B cell (primary cell): Measurements from ENCODE around the gene LSS. TPM values are rescaled to one million over a fixed set of nuclear protein-coding genes. Genes with fewer than 3 reads are reported as not detected.

Source experiments
- ATAC-seq: fragments of 200-7000 bp; cut with Tn5 transposase; one replicate; pipeline ENCODE4 v1.10.0; 2021; ENCODE audit warnings: low read depth, mild to moderate bottlenecking, moderate number of reproducible peaks, moderate library complexity
- CTCF ChIA-PET: fragments of 350-600 bp; sonication (Branson Sonifier 250); formaldehyde crosslinking; loops from one replicate; lab custom pipeline; 2021; ENCODE audit warnings: antibody characterized with exemption, inconsistent platforms; lab: Charles Lee
- POLR2A ChIA-PET: fragments of 350-600 bp; sonication (Branson Sonifier 250); formaldehyde crosslinking; loops from one replicate; lab custom pipeline; 2021; ENCODE audit warnings: antibody characterized with exemption; lab: Charles Lee
- DNase-seq: peaks from one replicate; pipeline ENCODE4 v3.0.0; 2013
- H2AFZ ChIP-seq: 2 replicates; pipeline ENCODE4 v1.6.1; 2012; ENCODE audit warnings: mild to moderate bottlenecking, low read depth, low read length; ENCODE audit not compliant: insufficient read depth, poor library complexity, severe bottlenecking
- H3K27ac ChIP-seq, 2 donors: 1 replicate in 1 of 2; 2 replicates in 1 of 2; pipeline ENCODE4 v1.5.1; 2012 to 2013; ENCODE audit warnings: low read length in 2 of 2, mild to moderate bottlenecking in 2 of 2, moderate library complexity in 1 of 2
- H3K27me3 ChIP-seq, 4 experiments: fragments of 200-600 bp in 1 of 4; sonication (generic) in 1 of 4; replicated peaks in 1 of 4; 1 replicate in 2 of 4; 2 replicates in 2 of 4; pipeline versions ENCODE4 v1.6.1 to v1.7.0; 2013 to 2016; ENCODE audit warnings: low read length in 3 of 4, mild to moderate bottlenecking in 2 of 4, mixed read lengths in 1 of 4, moderate library complexity in 1 of 4; ENCODE audit not compliant: insufficient read depth in 4 of 4, control insufficient read depth in 3 of 4; ENCODE audit errors: control extremely low read depth in 1 of 4
- H3K36me3 ChIP-seq, 2 experiments: replicated peaks in 1 of 2; 1 replicate in 1 of 2; 2 replicates in 1 of 2; pipeline versions ENCODE4 v1.6.1 to v1.7.1; 2013; ENCODE audit warnings: low read length in 1 of 2; ENCODE audit not compliant: insufficient read depth in 2 of 2, control insufficient read depth in 1 of 2; ENCODE audit errors: control extremely low read depth in 1 of 2, extremely low read depth in 1 of 2
- H3K4me1 ChIP-seq, 2 donors: fragments of 200-600 bp in 1 of 2; sonication (generic) in 1 of 2; 1 replicate in 1 of 2; 2 replicates in 1 of 2; pipeline versions ENCODE4 v1.5.1 to v1.6.1; 2013 to 2017; ENCODE audit warnings: low read length in 2 of 2; ENCODE audit not compliant: control insufficient read depth in 2 of 2, insufficient read depth in 2 of 2
- H3K4me2 ChIP-seq: replicated peaks from 2 replicates; pipeline ENCODE3; 2012; ENCODE audit warnings: mild to moderate bottlenecking, low read depth, low read length; ENCODE audit not compliant: poor library complexity, severe bottlenecking
- H3K4me3 ChIP-seq, 5 experiments: fragments of 200-600 bp in 1 of 5; sonication (generic) in 1 of 5; 1 replicate in 3 of 5; 2 replicates in 2 of 5; pipeline versions ENCODE4 v1.5.1 to v1.7.0; 2011 to 2016; ENCODE audit warnings: low read length in 4 of 5, mild to moderate bottlenecking in 4 of 5, low read depth in 2 of 5, control low read depth in 1 of 5, moderate library complexity in 1 of 5; ENCODE audit not compliant: insufficient read depth in 1 of 5; ENCODE audit errors: control extremely low read depth in 1 of 5, extremely low read depth in 1 of 5
- H3K79me2 ChIP-seq: fragments of 200-600 bp; sonication (generic); one replicate; pipeline ENCODE4 v1.6.0; 2016; ENCODE audit warnings: low read length; ENCODE audit not compliant: control insufficient read depth, insufficient read depth
- H3K9ac ChIP-seq: fragments of 200-600 bp; sonication (generic); 2 replicates; pipeline ENCODE4 v1.6.1; 2017; ENCODE audit warnings: mild to moderate bottlenecking, low read length, moderate library complexity
- H3K9me3 ChIP-seq, 3 donors: one replicate each; pipeline versions ENCODE4 v1.6.1 to v1.7.1; 2013; ENCODE audit warnings: low read length in 2 of 3; ENCODE audit not compliant: control insufficient read depth in 2 of 3, insufficient read depth in 1 of 3; ENCODE audit errors: control extremely low read depth in 1 of 3
- H4K20me1 ChIP-seq: 2 replicates; pipeline ENCODE4 v1.6.0; 2012; ENCODE audit warnings: mild to moderate bottlenecking, low read length; ENCODE audit not compliant: insufficient read depth, control insufficient read depth, poor library complexity, severe bottlenecking
- H3K27ac Mint-ChIP-seq: one replicate; pipeline ENCODE4 v1.8.0; 2021; ENCODE audit warnings: mixed read lengths
- H3K27me3 Mint-ChIP-seq: one replicate; pipeline ENCODE4 v1.8.0; 2021; ENCODE audit warnings: mixed read lengths
- H3K4me1 Mint-ChIP-seq: one replicate; pipeline ENCODE4 v1.8.0; 2021; ENCODE audit warnings: mixed read lengths
- H3K4me3 Mint-ChIP-seq: one replicate; pipeline ENCODE4 v1.8.0; 2021; ENCODE audit warnings: mixed read lengths
- H3K9me3 Mint-ChIP-seq: one replicate; pipeline ENCODE4 v1.8.0; 2022; ENCODE audit warnings: mixed read lengths; ENCODE audit not compliant: insufficient read depth
- EZH2 ChIP-seq: IDR thresholded peaks from 2 replicates; pipeline ENCODE4 v1.6.1; 2012; ENCODE audit warnings: borderline replicate concordance, low read depth, mild to moderate bottlenecking, moderate library complexity, low read length; ENCODE audit not compliant: insufficient read depth, poor library complexity, severe bottlenecking
- WGBS: methylation state at CpG from one replicate; pipeline ENCODE4 v1.1.5; 2013; ENCODE audit warnings: missing lambda C conversion rate; ENCODE audit not compliant: insufficient coverage; 5-methylcytosine and 5-hydroxymethylcytosine counted together
- intact Hi-C: fragments of 100-400 bp; cut with micrococcal nuclease; formaldehyde crosslinking; loops from one replicate; pipeline ENCODE4 v1.10.0; 2022
- polyA plus RNA-seq: library from polyadenylated mRNA; depleted of rRNA; stranded (reverse); fragments of >200 nt; gene quantifications from 2 replicates; pipeline ENCODE4 v1.2.3, GENCODE V29; 2012
- total RNA-seq, 2 donors: library from RNA; stranded (reverse); fragments of 120-200 nt in 1 of 2; gene quantifications; 1 replicate in 1 of 2; 2 replicates in 1 of 2; pipeline versions ENCODE4 v1.2.3 to v1.2.4, GENCODE V29; 2013 to 2022
- TF ChIP-seq, protein P1 (sequence below): fragments of 200-600 bp; IDR thresholded peaks from one replicate; pipeline ENCODE4 v1.8.0; 2022; ENCODE audit warnings: antibody characterized with exemption, mild to moderate bottlenecking

LSS gene
- total and polyA plus RNA-seq, 2 donors (not counting 1 experiment from before 2014, with no cell fraction given): 30.2 to 58.1 TPM

DNA sequence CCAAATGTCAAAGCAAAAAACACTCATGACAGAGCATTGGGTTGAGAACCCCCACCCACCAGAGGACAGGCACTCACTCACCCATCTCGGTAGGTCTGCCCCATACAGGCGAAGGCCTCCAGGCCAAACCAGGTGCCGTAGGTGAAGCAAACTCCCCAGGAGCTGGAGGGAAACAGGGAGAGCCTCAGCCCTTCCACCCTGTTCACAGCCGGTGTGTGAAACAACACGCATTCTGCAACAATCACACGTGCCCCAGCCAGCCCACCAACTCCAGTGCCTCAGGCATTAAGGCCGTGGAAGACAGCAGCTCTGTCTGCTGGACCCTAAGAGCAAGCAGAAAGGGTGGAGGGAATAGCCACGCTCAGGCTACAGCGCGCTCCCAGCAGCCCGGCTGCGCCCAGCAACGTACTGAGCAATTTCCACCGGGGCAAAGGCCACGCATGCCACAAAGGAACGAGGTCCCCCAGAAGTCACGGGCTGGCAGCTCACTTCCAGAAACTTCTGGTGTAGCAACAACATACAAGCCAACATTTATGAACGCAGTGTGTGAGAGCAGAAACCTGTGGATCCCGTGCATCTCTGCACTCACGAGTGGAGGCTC, 32.9 kb downstream of the LSS start:
- ChIA-PET CTCF (no interaction called here), POLR2A (no interaction called here)
- Histone ChIP-seq H3K36me3 (peaks cover 0 to 18% of the 10 kb centered on the region in 2 experiments), H3K4me3 (no peak overlapping the region), H2AFZ (no peak overlapping the region), H3K4me2 (no peak overlapping the region), H3K27me3 (no peaks in the 10 kb centered on the region), H3K27ac (no peak overlapping the region), H3K79me2 (no peaks in the 10 kb centered on the region), H3K9me3 (no peaks in the 10 kb centered on the region), H4K20me1 (no peaks in the 10 kb centered on the region), H3K4me1 (no peaks in the 10 kb centered on the region), H3K9ac (no peak overlapping the region)
- DNase-seq (no peak), ATAC-seq (no peak)
- H3K9me3 Mint-ChIP-seq: no peaks in the 10 kb centered on the region
- no peak overlapping the region for H3K4me3 Mint-ChIP-seq
- H3K4me1 Mint-ChIP-seq: no peaks in the 10 kb centered on the region
- WGBS: 98% methylated on average over 20 of the region's 20 CpGs
- H3K27ac Mint-ChIP-seq: no peak overlapping the region
- TF ChIP-seq EZH2: no peak
- TF ChIP-seq, protein P1, sequence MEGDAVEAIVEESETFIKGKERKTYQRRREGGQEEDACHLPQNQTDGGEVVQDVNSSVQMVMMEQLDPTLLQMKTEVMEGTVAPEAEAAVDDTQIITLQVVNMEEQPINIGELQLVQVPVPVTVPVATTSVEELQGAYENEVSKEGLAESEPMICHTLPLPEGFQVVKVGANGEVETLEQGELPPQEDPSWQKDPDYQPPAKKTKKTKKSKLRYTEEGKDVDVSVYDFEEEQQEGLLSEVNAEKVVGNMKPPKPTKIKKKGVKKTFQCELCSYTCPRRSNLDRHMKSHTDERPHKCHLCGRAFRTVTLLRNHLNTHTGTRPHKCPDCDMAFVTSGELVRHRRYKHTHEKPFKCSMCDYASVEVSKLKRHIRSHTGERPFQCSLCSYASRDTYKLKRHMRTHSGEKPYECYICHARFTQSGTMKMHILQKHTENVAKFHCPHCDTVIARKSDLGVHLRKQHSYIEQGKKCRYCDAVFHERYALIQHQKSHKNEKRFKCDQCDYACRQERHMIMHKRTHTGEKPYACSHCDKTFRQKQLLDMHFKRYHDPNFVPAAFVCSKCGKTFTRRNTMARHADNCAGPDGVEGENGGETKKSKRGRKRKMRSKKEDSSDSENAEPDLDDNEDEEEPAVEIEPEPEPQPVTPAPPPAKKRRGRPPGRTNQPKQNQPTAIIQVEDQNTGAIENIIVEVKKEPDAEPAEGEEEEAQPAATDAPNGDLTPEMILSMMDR: no peak
- no peaks in the 10 kb centered on the region for H3K27me3 Mint-ChIP-seq
- intact Hi-C loops: no loop called here

DNA sequence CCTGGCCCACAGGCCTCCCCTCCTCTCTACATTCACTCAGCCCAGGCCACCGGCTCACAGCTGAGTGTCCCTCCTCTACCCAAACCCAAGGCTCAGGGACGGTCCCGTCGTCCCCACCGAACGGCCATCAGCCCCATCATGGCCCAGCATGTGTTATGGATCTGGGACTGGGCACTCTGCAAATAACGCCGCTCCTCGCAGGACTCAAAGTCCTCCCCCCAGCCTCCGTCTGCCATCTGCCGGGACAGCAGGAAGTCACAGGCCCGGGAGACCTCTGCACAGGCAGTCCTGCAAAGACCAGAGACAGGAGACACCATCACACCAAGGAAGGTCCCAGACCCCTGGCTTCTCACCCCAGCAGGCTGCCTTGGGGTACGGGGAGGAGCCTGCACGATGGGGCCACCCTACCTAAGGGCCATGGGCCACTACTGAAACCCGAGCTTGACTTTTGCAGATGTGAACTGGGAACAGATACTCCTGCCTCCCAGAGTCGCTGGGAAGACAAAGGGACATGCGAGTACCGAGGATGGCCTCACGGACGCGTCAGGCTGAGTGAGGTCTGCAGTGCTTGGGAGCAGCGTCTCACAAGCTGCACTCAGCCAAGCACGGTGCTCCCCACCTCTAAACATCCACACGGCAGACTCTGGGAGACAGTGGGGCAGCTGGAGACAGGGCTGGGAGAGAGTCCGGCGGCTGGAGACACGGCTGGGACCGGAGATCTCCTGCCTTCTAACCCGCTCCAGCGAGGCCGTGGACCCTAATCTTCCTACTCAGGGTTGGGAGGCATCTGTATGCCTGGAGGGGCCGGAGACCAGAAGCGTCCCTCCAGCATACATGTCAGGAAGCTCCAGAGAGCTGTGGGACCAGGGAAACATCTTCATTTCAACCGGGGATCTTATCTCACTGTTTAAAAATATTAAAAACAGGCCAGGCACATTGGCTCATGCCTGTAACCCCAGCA, 33.9 kb downstream of the LSS start:
- Mint-ChIP-seq H3K4me1 (no peaks in the 10 kb centered on the region), H3K9me3 (no peaks in the 10 kb centered on the region), H3K4me3 (no peak overlapping the region), H3K27ac (no peak overlapping the region), H3K27me3 (no peaks in the 10 kb centered on the region)
- peaks cover 0 to 18% of the 10 kb centered on the region in 2 experiments for H3K36me3 ChIP-seq
- ATAC-seq (no peak), DNase-seq (no peak)
- H3K4me3 ChIP-seq: no peak overlapping the region
- no peak overlapping the region for H2AFZ ChIP-seq
- WGBS: 97% methylated on average over 30 of the region's 34 CpGs
- H3K79me2 ChIP-seq: no peaks in the 10 kb centered on the region
- no peaks in the 10 kb centered on the region for H3K9me3 ChIP-seq
- intact Hi-C loops: no loop called here
- ChIA-PET POLR2A (no interaction called here), CTCF (no interaction called here)
- TF ChIP-seq EZH2: no peak
- TF ChIP-seq, protein P1: no peak
- H3K4me2 ChIP-seq: no peak overlapping the region
- no peaks in the 10 kb centered on the region for H3K4me1 ChIP-seq
- no peaks in the 10 kb centered on the region for H3K27me3 ChIP-seq
- no peak overlapping the region for H3K9ac ChIP-seq
- H4K20me1 ChIP-seq: no peaks in the 10 kb centered on the region
- no peak overlapping the region for H3K27ac ChIP-seq
